GM12872 (cell line): Measurements from ENCODE around the gene HS3ST4.

Experiments used
- TF ChIP-seq, protein P1 (sequence below): IDR thresholded peaks from 3 replicates; pipeline ENCODE4 v1.5.1; 2011; ENCODE audit warnings: low read depth, mild to moderate bottlenecking, low read length, moderate library complexity; ENCODE audit not compliant: insufficient read depth

HS3ST4 gene

DNA sequence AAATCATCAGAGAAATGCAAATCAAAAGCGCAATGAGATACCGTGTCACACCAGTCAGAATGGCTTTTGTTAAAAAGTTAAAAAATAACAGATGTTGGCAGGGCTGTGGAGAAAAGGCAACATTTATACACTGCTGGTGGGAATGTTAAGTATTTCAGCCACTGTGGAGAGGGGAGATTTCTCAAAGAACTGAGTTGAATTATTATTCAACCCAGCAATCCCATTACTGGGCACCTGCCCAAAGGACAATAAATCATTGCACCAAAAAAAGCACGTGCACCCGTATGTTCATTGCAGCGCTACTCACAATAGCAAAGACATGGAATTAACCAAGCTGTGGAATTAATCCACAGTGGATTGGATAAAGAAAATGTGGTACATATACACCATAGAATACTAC is 204.7 kb downstream of the HS3ST4 start:
- TF ChIP-seq, protein P1, sequence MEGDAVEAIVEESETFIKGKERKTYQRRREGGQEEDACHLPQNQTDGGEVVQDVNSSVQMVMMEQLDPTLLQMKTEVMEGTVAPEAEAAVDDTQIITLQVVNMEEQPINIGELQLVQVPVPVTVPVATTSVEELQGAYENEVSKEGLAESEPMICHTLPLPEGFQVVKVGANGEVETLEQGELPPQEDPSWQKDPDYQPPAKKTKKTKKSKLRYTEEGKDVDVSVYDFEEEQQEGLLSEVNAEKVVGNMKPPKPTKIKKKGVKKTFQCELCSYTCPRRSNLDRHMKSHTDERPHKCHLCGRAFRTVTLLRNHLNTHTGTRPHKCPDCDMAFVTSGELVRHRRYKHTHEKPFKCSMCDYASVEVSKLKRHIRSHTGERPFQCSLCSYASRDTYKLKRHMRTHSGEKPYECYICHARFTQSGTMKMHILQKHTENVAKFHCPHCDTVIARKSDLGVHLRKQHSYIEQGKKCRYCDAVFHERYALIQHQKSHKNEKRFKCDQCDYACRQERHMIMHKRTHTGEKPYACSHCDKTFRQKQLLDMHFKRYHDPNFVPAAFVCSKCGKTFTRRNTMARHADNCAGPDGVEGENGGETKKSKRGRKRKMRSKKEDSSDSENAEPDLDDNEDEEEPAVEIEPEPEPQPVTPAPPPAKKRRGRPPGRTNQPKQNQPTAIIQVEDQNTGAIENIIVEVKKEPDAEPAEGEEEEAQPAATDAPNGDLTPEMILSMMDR: no peak

DNA sequence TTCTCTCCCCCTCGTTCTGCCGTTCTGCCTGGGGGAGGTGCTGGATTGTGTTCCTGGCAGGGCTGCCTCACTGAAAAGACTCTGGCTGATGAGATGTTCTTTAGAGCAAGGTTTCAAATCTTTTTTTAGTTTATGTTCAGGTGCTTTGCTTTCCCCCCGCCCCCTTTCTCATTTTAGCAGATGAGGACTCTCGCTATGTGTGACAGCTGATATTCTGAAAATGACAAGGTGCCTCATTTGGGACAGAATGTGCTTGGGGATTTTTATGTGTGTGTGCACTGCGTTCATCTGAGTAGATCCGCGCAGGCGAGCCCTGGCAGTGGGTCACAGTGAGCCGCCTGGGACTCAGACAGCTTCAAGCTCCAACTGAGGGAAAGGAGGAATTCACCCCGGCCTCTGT is 205.9 kb downstream of the HS3ST4 start:
- TF ChIP-seq, protein P1: no peak

DNA sequence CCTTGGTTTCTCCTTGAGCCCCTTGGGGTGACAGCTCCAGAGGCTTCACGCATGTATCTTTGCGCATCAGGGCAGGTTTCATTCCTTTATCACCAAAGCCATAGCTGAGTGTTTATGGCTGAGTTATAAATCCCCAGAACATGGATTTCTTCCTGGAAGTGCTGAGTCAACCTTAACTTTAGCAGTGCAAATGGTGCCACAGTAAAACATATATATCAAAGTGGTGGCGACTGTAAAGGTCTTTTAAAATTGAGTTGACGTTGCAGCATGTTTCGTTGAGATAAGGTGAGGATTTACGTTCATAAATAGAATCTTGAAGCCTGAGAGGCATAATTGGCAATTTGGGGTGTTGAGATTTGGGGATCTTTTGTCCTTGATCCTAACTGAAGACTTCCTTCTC is 214.1 kb downstream of the HS3ST4 start:
- TF ChIP-seq, protein P1: no peak

DNA sequence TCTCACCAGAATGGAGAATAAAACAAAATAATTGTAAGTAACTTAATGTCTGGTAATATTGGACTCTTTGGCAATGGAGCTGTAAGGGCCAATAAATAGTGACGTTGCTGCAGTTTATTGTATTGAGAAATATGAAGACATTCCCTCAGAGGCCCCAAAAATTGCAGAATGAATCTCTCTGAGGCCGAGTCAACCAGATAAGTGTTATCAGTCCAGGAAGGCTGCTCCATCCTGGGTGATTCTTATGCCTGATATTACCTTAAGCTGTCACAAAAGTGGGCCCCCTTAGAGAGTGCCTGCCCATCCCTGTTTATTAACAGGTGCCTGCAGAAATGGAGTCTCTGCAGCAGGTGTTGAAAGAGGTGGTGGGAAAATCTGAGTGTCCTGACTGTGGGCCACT is 219.2 kb downstream of the HS3ST4 start:
- TF ChIP-seq, protein P1: no peak

DNA sequence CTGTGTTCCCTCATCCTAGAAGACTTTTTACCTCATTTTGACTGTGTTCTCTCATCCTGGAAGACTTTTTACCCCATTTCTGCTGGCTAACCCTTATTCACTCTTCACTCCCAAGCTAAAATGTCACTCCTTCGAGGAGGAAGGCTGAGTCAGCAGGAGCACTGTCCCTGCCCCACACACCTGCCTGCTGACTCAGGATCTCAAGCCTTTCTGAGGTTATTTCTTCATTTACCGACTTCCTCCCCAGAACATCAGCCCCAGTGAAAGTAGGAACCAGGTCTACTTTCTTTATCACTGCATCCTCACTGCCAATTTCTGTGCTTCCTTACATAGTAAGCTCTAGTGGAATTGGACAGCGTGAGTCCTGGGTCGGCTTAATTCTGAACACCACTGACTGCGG is 220.6 kb downstream of the HS3ST4 start:
- TF ChIP-seq, protein P1: no peak

DNA sequence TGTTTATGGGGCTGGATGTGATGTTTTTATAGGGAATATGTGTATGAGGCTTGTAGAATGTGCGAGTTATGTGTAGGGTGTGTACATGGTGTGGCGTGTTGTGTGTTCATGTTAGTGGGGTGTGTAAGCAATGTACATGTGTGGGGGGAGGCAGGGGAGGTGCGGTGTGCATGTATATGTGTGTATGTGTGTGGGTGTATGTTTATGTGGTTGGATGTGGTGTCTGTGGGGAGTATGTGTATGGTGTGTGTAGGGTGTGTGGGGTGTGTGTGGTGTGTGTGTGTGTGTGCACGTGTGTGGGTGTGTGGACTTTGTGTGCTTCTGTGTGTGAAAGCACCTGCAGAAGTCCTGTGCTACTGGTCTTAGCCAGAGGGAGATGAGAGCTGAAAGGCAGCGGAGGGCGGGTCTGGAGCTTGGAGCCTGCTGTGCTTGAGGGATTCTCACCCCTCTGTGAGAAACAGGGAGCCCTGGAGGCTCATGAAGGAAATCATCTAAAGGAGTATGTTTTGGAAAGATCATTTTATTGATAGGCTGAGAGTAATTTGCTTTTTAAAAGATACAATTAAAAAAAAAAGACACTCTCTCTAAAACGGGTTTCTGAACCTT is 222.7 kb downstream of the HS3ST4 start:
- TF ChIP-seq, protein P1: no peak

DNA sequence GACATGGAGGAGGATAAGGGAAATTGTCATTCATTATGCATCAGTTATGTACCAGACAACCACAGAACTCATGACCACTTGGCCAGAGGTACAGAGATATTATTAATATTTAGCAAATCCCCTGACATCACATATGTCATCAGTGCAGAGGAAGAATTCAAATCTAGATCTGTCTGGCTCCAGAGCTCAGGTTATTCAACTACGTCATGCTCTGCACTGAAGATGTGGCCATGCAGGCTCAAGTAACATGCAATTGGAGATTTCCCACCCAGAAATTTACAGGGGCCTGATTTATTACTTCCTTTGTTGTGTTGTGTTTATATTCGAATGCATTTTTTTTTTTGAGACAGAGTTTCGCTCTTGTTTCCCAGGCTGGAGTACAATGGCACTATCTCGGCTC is 224.3 kb downstream of the HS3ST4 start:
- TF ChIP-seq, protein P1: no peak
